ENCODE results near the gene TM7SF3.
"Not testable (repeated sequence)": the region's sequence is repeated elsewhere in the genome, so short reads cannot be mapped to it uniquely, and the experiment has no call there.

TM7SF3 gene

GRCh38 chr12:26961803-26962202 is 52.4 kb downstream of the TM7SF3 start:
- TF ChIP-seq, protein P1, sequence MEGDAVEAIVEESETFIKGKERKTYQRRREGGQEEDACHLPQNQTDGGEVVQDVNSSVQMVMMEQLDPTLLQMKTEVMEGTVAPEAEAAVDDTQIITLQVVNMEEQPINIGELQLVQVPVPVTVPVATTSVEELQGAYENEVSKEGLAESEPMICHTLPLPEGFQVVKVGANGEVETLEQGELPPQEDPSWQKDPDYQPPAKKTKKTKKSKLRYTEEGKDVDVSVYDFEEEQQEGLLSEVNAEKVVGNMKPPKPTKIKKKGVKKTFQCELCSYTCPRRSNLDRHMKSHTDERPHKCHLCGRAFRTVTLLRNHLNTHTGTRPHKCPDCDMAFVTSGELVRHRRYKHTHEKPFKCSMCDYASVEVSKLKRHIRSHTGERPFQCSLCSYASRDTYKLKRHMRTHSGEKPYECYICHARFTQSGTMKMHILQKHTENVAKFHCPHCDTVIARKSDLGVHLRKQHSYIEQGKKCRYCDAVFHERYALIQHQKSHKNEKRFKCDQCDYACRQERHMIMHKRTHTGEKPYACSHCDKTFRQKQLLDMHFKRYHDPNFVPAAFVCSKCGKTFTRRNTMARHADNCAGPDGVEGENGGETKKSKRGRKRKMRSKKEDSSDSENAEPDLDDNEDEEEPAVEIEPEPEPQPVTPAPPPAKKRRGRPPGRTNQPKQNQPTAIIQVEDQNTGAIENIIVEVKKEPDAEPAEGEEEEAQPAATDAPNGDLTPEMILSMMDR (IDR thresholded peaks at IDR 0.05; ENCODE audit: low read depth, low read length), result no peak
- DNase-seq (ENCODE audit: extremely low read depth, low read depth), result no peak

GRCh38 chr12:26961391-26961790 is 52.8 kb downstream of the TM7SF3 start:
- DNase-seq (ENCODE audit: extremely low read depth, low read depth), result not testable (repeated sequence)

- TF ChIP-seq, protein P1 (IDR thresholded peaks at IDR 0.05; ENCODE audit: low read depth, low read length), result no peak
- no peak for DNase-seq (ENCODE audit: extremely low read depth, low read depth)
Observed at GRCh38 chr12:26954027-26954426, 60.2 kb downstream of the TM7SF3 start.

DNA sequence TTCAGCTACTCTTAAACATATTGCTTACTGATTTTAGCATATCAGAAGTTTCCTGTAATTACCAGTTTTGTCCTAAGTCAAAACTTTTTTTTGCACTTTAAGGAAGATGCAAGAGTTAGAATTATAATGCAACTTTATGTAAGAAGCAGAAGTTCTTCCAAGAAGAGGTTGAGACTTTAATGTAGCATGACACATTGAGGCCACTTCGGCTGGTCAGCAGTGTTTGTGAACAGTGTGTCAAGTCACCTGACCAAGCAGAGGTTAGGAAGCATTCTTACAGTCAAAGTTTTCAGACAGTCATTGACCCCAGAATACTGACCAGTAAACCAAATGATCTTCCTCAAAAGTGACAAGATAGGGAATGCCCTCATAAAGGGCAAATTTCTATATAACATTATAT is 60.7 kb downstream of the TM7SF3 start:
- TF ChIP-seq, protein P1 (IDR thresholded peaks at IDR 0.05; ENCODE audit: low read depth, low read length), result no peak
- DNase-seq (ENCODE audit: extremely low read depth, low read depth), result no peak

GRCh38 chr12:26948309-26948708 is 65.9 kb downstream of the TM7SF3 start:
- DNase-seq (ENCODE audit: extremely low read depth, low read depth), result no peak

DNA sequence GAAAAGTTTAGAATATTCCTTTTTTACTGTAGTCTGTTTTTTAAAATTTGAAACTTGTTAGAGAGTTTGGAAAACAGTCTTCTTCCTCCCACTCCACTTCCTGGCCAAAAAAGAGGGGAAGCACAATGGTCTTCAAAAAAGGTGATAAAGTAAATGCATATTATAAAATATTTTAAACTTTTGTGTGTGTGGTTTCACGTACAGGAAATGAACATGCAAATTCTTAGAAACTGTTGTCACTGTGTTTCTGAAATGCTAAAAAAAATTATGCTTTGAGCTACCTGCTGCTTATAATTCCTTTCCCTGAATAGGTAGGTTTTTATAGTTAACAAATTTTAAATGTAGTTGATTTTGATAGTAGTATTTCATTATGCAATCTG is 73.0 kb downstream of the TM7SF3 start:
- DNase-seq (ENCODE audit: extremely low read depth, low read depth), result no peak
- TF ChIP-seq, protein P1 (IDR thresholded peaks at IDR 0.05; ENCODE audit: low read depth, low read length), result no peak

More at GRCh38 chr12:26948309-26948708, 65.9 kb downstream of the TM7SF3 start:
- TF ChIP-seq, protein P1 (IDR thresholded peaks at IDR 0.05; ENCODE audit: low read depth, low read length), result no peak

DNA sequence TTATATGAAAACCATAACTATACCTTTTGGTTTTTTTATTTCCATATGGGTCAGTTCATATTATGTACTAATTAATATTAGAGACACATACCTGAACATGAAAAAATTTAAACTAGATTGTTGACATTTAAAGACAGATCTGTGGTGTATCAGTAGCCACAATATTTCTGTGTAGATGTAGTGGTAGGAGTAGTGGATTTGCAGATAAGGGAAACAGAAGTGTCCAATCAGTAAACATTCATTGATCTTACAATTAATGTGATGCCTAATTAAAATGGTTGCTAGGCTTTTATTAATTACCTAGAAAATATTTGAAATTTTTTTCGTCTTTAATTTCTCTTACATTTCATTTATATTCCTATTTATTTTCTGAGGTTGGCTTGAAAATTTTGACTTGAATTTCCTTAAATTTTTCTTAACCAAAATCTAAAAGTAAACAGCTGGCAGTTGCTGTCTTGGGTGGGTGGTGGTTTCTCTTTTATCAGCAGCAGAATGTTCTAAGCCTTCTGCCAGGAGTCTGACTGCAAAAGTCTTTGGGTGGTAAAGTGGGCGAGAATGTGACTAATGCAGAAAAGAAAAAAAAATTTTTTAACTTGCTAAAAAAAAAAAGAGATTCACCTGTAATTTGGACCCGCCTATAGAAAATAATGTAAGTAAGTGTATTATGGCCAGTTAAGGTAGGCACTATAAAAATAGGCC is 73.5 kb downstream of the TM7SF3 start:
- DNase-seq (ENCODE audit: extremely low read depth, low read depth), result no peak
- TF ChIP-seq, protein P1 (IDR thresholded peaks at IDR 0.05; ENCODE audit: low read depth, low read length), result no peak

DNA sequence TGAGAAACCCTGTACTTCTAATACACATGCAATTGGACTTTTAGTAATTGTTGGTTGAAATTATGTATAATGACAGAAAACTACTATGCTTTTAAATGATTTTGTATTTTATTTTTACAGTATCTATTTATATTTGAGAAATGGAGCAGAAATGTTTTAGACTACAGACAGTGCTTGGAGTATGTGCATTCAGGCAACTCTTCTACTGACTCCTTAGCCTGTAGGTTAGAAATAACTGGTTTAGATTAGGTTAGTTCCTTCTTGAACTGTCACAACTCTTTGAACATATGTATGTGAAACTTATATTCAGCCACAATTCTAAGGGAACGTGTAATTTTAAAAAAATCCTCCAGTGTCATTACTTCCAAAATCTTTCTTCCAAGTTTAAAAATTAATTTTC is 74.2 kb downstream of the TM7SF3 start:
- TF ChIP-seq, protein P1 (IDR thresholded peaks at IDR 0.05; ENCODE audit: low read depth, low read length), result no peak
- DNase-seq (ENCODE audit: extremely low read depth, low read depth), result no peak
